Daoy (cell line): Measurements from ENCODE around the gene SLC25A28. TPM values are rescaled to one million over a fixed set of nuclear protein-coding genes. Genes with fewer than 3 reads are reported as not detected.

Experiments
- DNase-seq: peaks from one replicate; pipeline ENCODE4 v3.0.0-alpha.2; 2015; ENCODE audit warnings: low read depth
- total RNA-seq: library from RNA; depleted of rRNA; stranded (reverse); fragments of >200 nt; shearing (Covaris generic); gene quantifications from 2 replicates; pipeline ENCODE4 v1.2.3, GENCODE V29; 2014; rRNA removed

Gene SLC25A28, protein sequence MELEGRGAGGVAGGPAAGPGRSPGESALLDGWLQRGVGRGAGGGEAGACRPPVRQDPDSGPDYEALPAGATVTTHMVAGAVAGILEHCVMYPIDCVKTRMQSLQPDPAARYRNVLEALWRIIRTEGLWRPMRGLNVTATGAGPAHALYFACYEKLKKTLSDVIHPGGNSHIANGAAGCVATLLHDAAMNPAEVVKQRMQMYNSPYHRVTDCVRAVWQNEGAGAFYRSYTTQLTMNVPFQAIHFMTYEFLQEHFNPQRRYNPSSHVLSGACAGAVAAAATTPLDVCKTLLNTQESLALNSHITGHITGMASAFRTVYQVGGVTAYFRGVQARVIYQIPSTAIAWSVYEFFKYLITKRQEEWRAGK
- 9.2 and 9.7 TPM in 2 replicates for total RNA-seq

DNA sequence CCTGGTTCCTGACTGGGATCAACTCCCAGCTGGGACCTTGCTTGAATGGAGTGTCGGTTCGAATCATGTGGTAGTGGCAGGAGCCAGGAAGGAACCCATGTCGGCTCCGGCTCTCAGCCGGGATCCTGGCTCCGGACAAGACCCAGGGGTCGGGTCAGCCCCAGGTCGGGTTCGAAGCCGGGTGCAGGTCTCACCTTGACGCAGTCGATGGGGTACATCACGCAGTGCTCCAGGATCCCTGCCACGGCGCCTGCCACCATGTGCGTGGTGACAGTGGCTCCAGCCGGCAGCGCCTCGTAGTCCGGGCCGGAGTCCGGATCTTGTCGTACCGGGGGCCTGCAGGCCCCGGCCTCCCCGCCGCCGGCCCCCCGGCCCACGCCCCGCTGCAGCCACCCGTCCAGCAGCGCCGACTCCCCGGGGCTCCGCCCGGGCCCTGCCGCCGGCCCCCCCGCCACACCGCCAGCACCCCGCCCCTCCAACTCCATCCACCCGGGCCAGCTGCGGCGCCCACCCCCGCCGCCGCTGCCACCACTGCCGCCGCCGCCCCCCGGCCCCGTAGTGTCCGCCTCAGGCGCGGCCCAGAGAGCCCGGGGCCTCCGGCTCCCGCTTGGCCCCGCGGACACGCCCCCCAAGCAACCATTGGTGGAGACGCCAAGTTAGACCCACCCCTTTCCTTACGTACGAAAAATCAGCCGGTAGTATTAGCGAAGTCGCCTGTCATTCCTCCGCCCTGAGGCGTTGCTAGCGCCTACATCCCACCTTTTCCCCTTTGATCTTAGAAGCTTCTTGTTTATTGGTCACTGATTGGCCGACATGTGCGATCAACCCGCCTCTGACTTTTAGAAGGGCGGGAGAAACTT, at the start of gene SLC25A28:
SLC25A28 (minus strand) TSS at position 589 of the 860 bp plus-strand sequence; CDS start at position 485, 104 bp downstream.
- DNase-seq = peak; percentile 98

DNA sequence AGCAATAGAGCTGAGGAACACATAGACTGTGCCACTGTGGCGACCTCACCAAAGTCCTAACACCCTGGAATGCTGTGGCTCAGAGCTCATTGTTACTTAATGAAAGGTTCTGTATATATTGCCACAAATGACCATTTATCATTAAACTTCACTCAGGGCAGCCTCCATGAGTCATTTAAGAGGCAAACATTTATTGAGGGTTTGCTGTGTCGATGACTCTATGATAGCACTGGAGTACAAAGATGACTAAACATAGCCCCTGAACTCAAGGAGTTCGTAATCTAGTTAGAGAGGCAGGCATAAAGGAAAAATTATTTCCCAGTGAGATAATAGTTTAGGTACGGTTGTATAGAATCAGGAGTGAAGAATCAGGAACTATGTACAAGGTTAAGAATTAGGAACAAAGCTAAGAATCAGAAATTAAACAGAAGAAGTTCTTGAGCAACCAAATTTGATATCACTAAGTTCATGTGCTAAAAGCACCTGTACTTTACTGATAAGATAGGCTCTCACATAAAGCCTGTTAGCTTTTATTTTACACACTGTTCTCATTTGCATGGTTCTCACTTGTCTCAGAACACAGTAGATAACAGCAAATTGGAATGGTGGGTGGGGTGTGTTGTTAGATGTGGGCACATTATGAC, 47.0 kb upstream of the SLC25A28 start:
- peak; percentile 68 for DNase-seq

DNA sequence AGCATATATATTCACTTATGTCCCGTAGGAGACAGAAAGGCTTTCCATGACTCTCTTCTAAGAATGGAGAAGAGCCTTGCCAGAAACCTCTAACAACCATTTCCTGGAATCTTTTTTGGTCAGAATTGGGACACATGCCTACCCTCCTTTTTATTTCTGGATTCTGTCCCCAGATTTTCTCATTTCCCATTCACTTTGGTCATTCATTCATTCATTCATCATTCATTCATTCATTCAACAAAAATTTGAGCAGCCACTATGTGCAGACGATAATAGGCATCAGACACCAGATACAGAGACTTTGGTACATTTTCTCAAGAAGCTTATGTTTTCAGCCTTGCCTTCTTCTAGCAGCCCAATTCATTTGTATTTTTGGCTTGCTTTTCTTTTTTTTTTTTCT, 45.1 kb upstream of the SLC25A28 start:
- no peak for DNase-seq

DNA sequence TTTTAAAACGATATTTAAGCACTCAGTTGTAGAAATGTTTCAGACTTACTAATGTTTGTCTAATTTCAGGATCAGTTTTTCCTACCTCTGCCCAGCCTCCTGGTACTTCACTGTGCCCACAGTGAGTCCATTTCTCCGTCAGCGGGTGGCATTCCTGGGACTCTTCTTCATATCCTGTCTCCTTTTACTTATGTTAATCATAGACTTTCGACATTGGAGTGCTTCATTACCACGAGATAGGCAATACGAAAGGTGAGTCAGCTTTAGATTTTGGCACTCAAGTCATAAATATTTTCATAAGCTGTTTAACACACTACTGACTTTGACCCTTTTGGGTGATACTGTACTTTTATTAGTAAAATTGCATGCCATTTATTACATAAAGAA, 41.1 kb upstream of the SLC25A28 start:
- DNase-seq = peak; percentile 77

DNA sequence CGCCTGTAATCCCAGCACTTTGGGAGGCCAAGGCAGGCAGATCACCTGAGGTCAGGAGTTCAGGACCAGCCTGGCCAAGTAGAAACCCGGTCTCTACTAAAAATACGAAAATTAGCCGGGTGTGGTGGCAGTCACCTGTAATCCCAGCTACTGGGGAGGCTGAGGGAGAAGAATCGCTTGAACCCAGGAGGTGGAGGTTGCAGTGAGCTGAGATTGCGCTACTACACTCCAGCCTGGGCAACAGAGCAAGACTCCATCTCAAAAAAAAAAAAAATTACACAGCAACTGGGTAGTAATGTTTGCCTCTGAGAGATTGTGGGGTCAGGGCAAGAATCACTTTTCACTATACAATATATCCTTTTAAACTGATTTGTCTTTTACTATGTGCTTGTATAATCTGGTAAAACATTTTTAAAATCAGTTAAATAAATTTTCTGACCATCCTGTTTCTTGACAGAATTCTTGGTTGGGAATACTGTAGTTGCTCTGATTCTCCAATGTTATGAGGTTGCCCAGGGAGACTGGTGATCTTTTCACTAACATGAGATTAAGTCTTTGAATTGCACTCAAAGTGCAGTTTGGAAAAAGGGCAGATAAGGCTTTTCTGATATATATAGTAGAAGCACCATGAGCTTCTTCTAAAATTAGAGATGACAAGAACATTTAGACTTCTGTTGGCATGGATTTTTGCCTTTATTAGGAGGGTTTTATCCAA, 40.6 kb upstream of the SLC25A28 start:
- DNase-seq = no peak

DNA sequence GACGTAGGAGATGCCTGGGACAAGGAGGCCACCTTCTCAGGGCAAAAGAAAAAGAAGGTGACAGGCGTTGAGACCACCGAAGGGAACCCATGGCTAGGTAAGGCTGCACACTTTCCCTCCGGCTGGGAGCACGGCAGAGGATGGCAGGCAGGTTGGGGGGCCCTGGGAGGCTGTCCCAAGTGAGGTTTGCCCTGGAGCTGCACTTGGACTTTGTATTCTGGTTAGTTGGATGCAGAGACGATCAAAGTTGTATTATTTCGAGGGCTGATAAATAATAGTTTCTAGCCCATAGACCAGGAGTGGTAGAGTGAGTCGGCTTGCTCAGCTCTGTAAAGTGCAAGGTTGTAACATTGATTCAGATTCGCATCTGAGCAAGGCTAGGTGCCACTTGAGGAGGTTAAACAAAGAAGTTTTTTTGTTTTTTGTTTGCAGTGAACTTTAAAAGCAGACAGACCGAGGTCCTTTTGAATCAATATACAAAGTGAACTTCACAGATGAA, 39.7 kb upstream of the SLC25A28 start:
- peak; percentile 5 for DNase-seq

DNA sequence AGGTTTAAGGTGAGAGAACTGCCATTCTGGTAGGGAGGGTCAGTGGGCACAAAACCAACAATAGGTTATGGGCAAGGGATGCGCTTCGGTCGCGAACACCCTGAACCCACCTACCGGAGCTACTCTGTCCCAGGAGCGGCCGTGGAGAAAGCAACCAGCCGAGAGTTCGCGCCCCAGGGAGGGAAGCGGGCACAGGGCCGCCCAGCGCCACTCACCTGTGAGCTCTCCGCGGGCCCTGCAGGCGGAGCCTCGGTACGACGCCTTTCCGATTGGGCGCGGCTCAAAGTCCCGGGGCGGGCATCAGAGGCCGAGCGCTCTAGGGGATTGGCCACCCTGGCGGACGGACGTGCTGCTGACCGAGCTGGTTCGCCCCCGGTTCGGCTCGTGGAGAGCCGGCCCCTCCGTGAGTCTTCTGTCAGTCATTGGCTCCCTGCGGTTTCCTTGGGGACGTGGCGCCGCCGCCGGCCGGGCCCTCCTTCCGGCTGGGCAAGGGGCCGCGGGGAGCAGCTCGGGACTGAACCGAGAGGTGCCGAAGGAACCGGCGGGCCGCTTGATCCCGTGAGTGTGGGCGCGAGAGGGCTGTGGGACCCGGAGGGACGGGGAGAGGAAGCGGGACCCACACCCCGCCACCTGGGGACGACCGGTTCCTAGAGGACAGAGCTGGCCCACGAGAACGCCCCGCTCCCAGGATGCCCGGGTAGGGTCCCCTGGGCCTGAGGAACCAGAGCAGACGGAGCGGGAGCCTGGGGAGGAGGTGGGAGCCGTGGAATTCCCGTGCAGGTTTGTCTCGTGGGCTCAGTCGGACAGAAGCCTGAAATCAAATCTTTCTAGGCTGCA, 39.0 kb upstream of the SLC25A28 start, which contains the start of gene ENTPD7:
ENTPD7 (plus strand) TSS at position 479 of the 837 bp plus-strand sequence. CDS start 448 bp downstream, outside the sequence.
- DNase-seq = peak; percentile 97

DNA sequence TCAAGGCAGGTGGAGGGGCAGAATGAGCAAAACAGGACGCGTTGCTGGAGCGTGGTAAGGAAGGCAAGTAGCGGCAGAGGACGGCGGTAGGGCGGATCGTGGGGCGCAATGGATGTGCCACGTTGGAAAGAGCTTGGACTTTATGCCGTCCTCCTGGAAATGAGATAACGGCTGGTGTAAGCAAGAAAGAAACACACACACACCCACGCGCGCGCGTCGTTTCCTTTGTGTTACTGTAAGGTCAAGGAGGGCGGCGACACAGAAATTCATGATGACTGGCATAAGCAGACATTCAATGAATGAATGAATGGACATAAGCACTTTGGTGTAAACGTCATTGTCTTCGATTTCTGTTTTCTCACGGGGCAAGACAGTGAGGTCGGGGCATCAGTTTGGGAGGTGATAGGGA, 38.4 kb upstream of the SLC25A28 start:
- peak; percentile 36 for DNase-seq

DNA sequence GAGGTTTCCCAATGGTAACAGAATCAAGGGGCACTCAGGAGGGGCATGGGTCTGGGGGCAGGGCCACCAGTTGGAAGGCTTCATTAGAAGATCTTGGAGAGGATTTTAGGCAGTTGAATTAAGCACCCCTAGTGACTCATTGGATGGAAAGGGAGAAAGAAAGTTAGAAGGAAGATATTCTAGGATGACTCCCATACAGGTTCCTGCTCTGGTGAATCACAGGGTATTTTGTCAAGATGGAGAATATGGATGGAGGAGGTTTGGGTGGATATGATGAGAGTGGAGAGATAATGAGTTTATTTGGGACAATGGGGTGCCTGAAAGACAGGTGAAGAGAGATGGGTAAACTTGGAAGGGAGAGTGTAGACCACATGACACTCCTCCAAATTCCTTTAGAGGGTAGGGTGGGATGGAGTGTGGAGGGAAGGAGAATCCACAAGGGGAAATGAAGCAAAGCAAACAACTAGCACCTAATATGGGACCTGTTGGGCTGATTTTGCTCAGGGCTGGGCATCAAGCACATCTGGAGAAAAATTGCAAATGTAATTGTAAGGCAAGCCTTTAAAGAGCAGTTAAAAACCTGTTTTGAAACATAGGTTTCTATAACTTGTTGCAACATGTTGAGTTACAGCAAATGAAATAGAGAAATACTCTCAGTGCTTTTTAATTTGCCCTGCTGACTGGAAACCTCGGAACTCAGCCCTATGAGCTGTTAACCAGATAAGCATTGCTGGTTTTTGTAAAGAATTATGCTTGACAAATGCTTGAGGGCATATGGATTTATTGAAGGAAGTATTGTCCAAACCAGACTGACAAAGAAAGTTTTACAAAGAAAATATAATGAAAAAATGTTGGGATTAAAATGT, 36.2 kb upstream of the SLC25A28 start:
- DNase-seq = no peak

DNA sequence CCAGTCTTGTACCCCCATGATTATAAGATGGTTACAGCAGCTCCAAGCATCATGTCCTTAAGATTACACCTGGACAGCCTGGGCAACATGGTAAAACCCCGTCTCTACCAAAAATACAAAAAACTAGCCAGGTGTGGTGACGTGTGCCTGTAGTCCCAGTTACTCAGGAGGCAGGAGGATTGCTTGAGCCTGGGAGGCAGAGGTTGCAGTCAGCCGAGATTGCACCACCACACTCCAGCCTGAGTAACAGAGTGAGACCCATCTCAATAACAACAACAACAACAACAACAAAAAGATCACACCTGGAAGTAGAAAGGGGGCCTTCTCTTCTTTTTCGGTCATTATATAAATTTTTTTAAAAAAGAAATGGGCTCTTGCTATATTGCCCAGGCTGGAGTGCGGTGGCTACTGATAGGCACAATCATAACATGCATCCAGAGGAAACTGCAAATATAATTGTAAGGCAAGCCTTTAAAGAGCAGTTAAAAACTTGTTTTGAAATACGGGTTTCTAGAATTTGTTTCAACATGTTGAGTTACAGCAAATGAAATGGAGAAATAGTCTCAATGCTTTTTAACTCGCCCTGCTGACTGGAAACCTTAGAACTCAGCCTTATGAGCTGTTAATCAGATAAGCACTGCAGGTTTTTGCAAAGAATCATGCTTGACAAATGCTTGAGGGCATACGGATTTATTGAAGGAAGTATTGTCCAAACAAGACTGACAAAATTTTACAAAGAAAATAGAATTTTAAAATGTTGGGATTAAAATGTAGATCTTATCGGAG, 34.3 kb upstream of the SLC25A28 start:
- no peak for DNase-seq

DNA sequence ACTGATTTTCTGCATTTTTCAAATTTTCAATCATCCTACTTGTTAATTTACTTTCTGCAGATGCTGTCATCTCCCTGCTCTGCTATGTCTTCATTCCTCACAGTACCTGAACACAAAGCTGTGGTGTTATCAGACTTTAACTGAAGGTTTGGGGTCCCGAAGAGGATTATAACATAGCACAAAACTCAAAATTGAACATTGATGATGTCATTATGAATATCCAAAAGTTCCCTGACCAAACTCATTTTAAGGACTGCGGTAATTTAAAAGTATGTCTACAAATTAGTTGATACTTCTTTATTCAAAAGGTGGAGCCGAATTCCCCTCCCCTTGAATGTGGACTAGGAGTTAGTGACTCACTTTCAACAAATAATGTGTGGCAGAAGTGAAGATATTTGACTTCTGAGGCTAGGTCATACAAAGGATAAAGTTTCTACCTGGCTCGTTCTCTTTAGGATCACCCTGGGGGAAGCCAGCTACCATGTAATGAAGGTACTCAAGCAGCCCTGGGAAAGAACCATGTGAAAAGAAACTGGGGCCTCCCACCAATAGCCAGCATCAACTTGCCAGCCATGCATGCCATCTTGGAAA, 32.7 kb upstream of the SLC25A28 start:
- DNase-seq = no peak

DNA sequence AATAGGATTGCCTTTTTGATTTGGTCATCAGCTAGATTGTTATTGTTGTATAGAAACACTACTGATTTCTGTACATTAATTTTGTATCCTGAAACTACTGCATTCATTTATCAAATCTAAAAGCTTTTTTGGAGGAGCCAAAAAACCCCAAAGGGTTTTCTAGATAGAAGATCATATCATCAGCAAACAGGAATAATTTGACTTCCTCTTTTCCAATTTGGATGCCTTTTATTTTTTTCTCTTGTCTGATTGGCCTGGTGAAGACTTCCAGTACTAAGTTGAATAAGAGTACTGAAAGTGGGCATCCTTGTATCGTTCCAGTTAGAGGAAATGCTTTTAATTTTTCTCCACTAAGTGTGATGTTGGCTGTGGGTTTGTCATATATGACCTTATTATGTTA, 28.5 kb upstream of the SLC25A28 start:
- DNase-seq = no peak

DNA sequence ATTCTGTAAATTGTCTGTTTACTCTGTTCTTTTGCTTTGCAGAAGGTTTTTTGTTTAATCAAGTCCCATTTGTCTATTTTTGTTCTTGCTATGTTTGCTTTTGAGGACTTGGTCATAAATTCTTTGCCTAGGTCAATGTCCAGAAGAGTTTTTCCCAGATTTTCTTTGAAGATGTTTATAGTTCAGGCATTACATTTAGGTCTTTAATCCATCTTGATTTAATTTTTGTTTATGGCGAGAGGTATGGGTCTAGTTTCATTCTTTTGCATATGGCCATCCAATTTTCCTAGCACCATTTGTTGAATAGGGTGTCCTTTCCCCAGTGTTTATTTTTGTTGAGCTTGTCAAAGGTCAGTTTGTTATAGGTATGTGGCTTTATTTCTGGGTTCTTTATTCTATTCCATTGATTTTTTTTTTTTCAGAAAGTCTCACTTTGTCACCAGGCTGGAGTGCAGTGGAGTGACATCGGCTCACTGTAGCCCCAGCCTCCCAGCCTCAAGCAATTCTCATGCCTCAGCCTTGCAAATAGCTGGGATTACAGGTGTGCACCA, 27.4 kb upstream of the SLC25A28 start:
- DNase-seq = no peak

DNA sequence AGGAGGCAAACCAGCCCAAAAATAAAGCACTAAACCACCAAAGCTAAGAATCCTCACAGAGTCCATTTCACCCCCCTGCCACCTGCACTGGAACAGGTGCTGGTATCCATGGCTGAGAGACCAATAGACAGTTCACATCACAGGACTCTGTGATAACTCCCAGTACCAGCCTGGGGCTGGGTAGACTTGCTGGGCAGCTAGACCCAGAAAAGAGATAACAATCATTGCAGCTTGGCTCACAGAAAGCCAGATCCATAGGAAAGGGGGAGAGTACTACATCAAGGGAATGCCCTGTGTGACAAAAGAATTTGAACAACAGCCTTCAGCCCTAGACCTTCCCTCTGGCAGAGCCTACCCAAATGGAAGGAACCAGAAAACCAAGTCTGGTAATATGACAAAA, 13.6 kb upstream of the SLC25A28 start:
- DNase-seq = no peak

DNA sequence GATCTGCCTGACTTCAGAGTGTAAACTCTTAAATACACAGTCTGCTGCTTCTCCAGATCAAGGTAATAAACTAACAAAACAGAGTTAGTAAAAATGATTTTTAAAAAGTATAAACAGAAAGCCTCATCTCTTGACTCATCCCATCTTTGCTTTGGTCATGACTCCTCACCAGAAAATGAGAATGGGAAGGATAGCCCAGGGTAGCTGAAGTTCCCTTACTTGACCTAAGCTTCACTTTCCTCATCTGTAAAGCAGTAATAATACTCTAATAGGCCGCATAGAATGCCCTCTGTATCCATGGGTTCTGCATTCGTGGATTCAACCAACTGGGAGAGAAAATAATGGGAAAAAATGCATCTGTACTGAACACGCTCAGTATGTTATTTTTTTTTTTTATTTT, 11.3 kb upstream of the SLC25A28 start:
- no peak for DNase-seq

DNA sequence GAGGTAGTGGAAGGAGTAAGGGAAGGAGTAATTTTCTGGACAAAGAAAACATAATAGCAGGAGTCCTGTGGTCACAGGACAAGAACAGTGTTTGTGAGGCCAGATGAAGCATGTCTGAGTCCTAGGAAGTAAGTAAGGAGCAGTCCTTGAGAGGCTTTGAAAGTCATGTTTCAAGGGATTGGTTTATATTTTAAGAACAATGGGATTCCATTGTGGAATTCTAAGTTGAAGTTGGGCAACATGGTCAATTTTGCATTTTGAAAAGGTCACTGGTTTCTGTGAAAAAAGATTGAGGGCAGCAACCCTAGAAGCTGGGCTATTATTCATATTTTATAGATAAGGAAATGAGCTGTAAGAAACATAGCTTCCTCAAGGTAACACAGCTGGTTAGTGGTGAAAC, 10.8 kb upstream of the SLC25A28 start:
- no peak for DNase-seq

DNA sequence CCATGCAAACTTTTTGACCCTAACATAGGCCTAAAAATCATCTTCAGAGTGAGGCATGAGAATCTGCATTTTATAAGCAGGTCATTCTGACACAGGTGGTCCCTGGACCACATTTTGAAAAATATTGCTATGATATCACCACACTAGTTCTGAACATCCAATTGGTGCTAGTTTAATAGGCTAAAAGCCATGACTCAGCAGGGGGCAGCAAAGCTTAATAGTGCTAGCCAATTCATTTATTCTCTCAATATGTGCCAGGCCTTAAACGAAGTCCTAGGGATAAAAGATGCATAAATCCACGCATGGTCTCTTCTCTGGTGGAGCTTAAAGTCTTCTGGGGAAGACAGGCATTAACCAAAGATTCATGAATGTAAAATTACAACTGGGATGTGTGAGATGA, 10.2 kb upstream of the SLC25A28 start:
- peak; percentile 13 for DNase-seq

DNA sequence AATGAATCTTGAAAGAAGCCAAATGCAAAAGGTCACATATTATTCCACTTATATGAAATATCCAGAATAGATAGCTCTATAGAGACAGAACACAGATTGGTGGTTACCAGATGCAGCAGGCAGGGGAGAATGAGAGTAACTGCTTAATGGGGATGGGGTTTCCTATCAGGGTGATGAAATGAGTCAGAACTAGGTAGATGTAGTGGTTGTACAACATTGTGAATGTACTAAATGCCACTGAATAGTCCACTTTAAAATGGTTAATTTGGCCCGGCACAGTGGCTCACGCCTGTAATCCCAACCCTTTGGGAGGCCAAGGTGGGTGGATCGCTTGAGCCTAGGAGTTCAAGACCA, 9.4 kb upstream of the SLC25A28 start:
- DNase-seq = no peak
